Activated T-cell treated with anti-CD3 and anti-CD28 coated beads, Interleukin-2, amount 50 U/mL, for 72 hours (primary cell): ENCODE measurements around the gene EDRF1. TPM values are rescaled to one million over a fixed set of nuclear protein-coding genes. Genes with fewer than 3 reads are reported as not detected.

Source experiments
- ATAC-seq, 2 donors: fragments of 150-1000 bp; cut with Tn5 transposase; replicated peaks in 1 of 2; 2 replicates each; pipeline ENCODE4 v1.10.0; 2021; ENCODE audit warnings: moderate library complexity in 2 of 2, mild to moderate bottlenecking in 1 of 2
- DNase-seq, 2 donors: peaks; one replicate each; pipeline ENCODE4 v3.0.0; 2021 to 2022; ENCODE audit warnings: mixed read lengths in 1 of 2
- H3K27ac Mint-ChIP-seq: one replicate; pipeline ENCODE4 v1.8.0; 2022; ENCODE audit warnings: mild to moderate bottlenecking, moderate library complexity, mixed read lengths
- H3K27me3 Mint-ChIP-seq: one replicate; pipeline ENCODE4 v1.8.0; 2022; ENCODE audit warnings: low read depth, mixed read lengths
- H3K36me3 Mint-ChIP-seq, 2 donors: one replicate each; pipeline ENCODE4 v1.8.0; 2022; ENCODE audit warnings: mixed read lengths in 2 of 2, mild to moderate bottlenecking in 1 of 2; ENCODE audit not compliant: insufficient read depth in 2 of 2
- H3K4me1 Mint-ChIP-seq: one replicate; pipeline ENCODE4 v1.8.0; 2022; ENCODE audit warnings: low read depth, mixed read lengths
- H3K4me3 Mint-ChIP-seq, 2 donors: one replicate each; pipeline ENCODE4 v1.8.0; 2022; ENCODE audit warnings: mild to moderate bottlenecking in 2 of 2, mixed read lengths in 2 of 2, moderate library complexity in 2 of 2
- H3K9me3 Mint-ChIP-seq, 2 donors: one replicate each; pipeline ENCODE4 v1.8.0; 2022; ENCODE audit warnings: mixed read lengths in 2 of 2
- total RNA-seq, 2 donors: library from RNA; stranded (reverse); gene quantifications; one replicate each; pipeline ENCODE4 v1.2.3, GENCODE V29; 2022

The EDRF1 gene
- total RNA-seq, 2 donors from 2014 or later: 25.1 to 26.3 TPM

DNA sequence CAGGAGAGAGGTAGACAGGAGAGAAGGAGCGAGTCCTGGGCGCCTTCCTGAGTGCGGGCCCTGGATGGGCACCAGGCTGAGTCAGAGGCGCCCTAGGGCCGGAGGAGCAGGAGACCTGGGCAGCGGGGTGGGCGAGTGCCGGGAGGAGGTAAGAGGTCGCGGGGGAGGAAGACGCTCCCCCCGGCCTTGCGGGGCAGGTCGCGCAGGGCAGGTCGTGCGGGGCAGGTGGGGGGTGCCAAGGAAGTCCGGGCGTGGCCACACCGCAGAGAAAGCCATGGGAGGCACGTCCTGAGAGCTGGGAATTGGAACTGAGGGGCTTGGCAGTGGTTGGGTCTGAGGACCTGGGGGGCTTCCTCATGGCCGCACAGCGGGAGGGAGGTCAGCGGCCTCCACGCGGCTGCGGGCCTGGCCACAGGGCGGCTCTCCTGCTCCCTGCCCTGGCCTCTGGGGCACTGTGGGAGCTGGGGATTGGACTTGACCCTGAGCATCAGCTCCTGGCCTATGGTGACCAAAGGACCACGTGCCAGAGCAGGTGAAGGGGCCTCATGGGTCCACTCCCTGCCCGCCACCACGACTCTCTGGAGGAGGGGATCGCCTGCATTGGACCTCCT lies 55.2 kb downstream of the EDRF1 start:
- Mint-ChIP-seq H3K4me3 (no peak overlapping the region), H3K36me3 (no peaks in the 10 kb centered on the region), H3K4me1 (no peaks in the 10 kb centered on the region), H3K27ac (no peak overlapping the region), H3K27me3 (peaks cover 15% of the 10 kb centered on the region), H3K9me3 (no peaks in the 10 kb centered on the region)
- DNase-seq: no peak
- peak in 1 of 2 donors; percentile 11 for ATAC-seq

DNA sequence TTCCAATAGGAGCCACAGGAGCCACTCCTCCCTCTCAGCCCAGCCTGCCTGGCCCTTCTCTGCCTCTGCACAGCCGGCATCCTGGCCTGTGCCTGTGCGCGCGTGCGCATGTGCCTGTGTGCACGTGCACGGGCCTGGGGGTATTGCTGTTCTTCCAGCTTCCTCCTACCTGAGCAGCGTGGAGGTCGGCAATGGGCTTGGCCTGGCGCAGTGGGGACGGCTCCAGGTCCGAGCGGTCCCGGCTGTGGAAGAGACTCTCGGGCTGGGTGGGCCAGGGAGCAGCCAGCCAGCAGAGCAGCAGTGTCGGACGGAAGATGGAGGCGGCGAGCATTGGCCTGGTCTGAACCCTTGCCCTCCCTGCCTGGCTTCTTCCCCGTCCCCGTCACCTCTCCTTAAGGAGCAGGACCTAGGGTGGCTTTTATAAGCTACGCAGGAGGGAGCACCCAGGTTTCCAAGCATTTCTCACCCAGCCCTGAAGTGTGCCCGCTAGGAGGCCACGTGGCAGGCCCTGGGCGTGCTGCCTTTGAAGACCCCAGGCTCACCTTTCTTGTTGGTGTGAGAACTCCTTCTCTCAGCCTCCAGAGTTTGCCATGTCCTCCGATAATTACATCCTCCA lies 56.1 kb downstream of the EDRF1 start, which contains the start of gene MMP21:
Gene MMP21 (minus strand): TSS at position 331 of the 616 bp plus-strand sequence. CDS start 0 bp downstream, at position 331.
- Mint-ChIP-seq H3K27ac (no peak within 1 kb of the TSS), H3K4me1 (no peaks in the 10 kb centered on the region), H3K4me3 (no peak within 1 kb of the TSS), H3K9me3 (no peaks in the 10 kb centered on the region), H3K36me3 (no peaks in the 10 kb centered on the region), H3K27me3 (peaks cover 15% of the 10 kb centered on the region)
- ATAC-seq: no peak
- DNase-seq: no peak

DNA sequence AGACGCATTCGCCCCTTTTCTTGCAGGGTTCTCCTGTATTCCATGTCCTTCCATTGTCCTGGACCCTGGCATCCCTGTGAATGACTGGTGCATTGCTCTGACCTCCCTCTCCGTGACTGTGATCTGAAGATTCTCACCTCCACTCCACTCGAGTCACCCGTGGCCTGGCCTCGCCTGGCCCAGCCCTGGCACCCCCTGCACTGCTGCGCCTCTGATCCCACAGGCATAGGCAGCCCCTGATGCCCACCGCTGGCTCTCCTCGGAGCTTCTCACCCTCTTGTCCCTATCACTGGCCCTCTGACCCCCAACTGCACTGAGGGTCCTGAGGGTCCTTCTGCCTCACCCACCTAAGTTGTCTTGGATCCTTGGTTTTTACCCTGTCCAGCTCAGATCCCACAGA lies 58.3 kb downstream of the EDRF1 start:
- H3K4me1 Mint-ChIP-seq: no peaks in the 10 kb centered on the region
- no peaks in the 10 kb centered on the region for H3K9me3 Mint-ChIP-seq
- H3K27me3 Mint-ChIP-seq: peaks cover 15% of the 10 kb centered on the region
- H3K4me3 Mint-ChIP-seq: no peak overlapping the region
- H3K36me3 Mint-ChIP-seq: no peaks in the 10 kb centered on the region
- no peak overlapping the region for H3K27ac Mint-ChIP-seq
- DNase-seq (no peak), ATAC-seq (no peak)

DNA sequence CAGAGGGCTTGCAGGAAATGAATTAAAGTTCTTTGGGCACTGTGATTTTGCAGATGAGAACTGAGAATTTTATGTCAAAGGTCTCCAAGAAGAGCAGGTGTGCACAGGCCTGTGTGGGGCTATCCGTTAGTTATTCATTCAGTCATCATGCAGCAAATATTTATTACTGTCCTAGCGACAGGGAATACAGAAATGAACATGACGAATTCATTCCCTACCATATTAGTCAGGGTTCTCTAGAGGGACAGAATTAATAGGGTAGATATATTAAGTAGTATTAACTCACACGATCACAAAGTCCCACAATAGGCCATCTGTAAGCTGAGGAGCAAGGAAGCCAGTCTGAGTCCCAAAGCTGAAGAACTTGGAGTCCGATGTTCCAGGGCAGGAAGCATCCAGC lies 59.0 kb downstream of the EDRF1 start:
- H3K36me3 Mint-ChIP-seq: no peaks in the 10 kb centered on the region
- no peaks in the 10 kb centered on the region for H3K4me1 Mint-ChIP-seq
- H3K27ac Mint-ChIP-seq: no peak overlapping the region
- DNase-seq: no peak
- no peak overlapping the region for H3K4me3 Mint-ChIP-seq
- H3K9me3 Mint-ChIP-seq: no peaks in the 10 kb centered on the region
- no peak for ATAC-seq
- peaks cover 15% of the 10 kb centered on the region for H3K27me3 Mint-ChIP-seq

DNA sequence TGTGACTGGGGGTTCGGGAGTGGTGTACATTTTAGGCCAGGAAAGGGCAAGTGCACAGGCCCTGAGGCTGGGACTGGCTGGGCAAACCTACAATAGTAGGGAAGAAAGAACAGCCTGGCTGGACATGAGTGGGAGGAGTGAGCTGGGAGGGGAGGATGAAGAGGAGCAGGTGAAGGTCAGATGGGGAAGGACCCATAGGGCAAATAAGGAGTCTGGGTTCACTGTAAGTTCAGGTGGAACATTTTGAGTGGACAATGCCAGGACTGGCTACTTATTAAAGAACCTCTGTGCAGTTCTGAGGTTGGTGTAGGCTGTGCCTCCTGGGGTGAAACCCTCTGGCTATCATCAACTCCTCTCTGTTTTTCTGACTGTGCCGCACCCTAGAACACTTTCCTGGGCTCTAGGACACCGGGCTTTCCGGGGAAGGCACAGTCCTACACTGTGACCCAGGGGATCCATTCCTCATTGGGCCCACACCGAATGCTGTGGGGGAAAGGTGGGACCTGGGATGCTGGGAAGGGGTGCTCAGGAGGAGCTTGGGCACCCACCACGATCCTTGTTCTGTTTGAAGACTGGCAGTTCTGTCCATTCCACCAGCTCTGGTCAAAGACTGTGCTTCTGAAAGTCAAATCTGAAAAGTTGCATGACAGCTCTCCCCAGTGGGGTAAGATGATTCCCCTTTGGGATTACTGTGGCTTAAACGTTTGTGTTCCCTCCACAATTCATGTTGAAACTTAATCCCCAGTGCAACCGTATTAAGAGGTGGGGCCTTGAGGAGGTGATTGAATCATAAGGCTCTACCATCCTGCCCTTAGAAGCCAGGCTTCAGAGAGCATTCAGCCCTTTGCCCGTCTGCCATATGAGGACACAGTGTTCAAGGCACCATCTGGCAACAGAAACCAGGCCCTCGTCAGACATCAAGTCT lies 60.2 kb downstream of the EDRF1 start:
- no peak overlapping the region for H3K27ac Mint-ChIP-seq
- peaks cover 8% of the 10 kb centered on the region for H3K27me3 Mint-ChIP-seq
- H3K4me1 Mint-ChIP-seq: no peaks in the 10 kb centered on the region
- DNase-seq (no peak), ATAC-seq (no peak)
- no peak overlapping the region for H3K4me3 Mint-ChIP-seq
- no peaks in the 10 kb centered on the region for H3K9me3 Mint-ChIP-seq
- no peaks in the 10 kb centered on the region for H3K36me3 Mint-ChIP-seq

DNA sequence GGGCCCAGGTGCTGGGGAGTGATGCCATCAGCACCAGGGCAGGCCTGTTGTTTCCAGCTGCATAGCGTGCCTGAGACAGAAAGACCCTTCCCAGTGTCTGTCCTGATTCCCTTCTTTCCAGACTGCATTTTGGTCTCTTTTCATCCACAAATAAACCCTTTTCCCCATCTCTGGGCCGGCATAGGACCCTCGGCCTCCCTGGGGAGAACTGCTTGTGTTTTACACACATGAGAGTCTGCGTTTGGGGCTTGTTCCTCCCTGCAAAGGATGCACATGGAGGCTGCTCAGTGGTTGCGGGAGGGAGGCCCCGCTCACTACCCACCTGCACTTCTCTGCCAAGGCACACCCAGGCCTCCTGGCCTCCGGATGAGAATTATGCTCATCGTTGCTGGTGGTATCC lies 61.9 kb downstream of the EDRF1 start:
- no peaks in the 10 kb centered on the region for H3K36me3 Mint-ChIP-seq
- H3K27ac Mint-ChIP-seq: no peak overlapping the region
- H3K4me1 Mint-ChIP-seq: no peaks in the 10 kb centered on the region
- DNase-seq (no peak), ATAC-seq (no peak)
- H3K27me3 Mint-ChIP-seq: peaks cover 8% of the 10 kb centered on the region
- H3K9me3 Mint-ChIP-seq: no peaks in the 10 kb centered on the region
- no peak overlapping the region for H3K4me3 Mint-ChIP-seq

DNA sequence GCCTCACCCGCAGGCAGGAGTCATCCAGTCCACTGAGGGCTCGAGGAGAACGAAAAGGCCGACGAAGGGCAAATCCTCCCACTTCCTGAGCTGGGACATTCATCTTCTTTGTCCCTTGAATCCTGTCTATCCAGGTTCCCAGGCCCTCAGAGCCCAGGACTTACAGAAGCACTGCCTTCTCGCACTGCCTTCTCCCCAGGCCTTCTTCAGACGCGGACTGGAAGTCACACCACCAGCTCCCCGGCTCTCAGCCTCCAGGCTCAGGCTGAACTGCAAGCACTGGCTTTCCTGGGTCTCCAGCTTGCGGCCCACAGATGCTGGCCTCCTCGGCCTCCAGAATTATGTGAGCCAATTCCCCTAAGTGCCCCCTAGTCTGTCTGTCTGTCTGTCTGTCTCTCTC lies 62.5 kb downstream of the EDRF1 start:
- no peaks in the 10 kb centered on the region for H3K36me3 Mint-ChIP-seq
- H3K27ac Mint-ChIP-seq: no peak overlapping the region
- ATAC-seq (no peak), DNase-seq (no peak)
- H3K9me3 Mint-ChIP-seq: no peaks in the 10 kb centered on the region
- peaks cover 8% of the 10 kb centered on the region for H3K27me3 Mint-ChIP-seq
- H3K4me3 Mint-ChIP-seq: no peak overlapping the region
- H3K4me1 Mint-ChIP-seq: no peaks in the 10 kb centered on the region

DNA sequence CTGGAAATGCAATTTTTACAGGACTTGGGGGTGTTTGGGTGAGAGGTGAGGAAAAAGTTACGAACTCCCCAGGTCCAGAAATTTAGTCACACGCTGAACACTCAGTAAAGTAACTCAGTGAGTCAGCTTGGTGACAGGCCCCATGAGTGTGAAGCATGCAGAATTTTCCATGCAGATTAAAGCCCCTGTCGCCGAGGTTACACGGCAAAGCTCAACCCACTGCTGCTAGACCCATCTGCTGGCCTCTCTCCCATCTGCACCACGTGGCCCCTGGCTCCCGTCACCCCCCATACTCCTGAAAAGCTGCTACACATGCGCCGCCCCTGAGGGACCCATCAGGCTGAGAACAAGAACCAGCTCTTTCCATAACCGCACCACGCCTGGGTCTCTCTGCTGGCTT lies 63.1 kb downstream of the EDRF1 start:
- H3K27me3 Mint-ChIP-seq: peaks cover 4% of the 10 kb centered on the region
- H3K4me3 Mint-ChIP-seq: no peak overlapping the region
- no peaks in the 10 kb centered on the region for H3K36me3 Mint-ChIP-seq
- no peak for ATAC-seq
- no peaks in the 10 kb centered on the region for H3K9me3 Mint-ChIP-seq
- H3K4me1 Mint-ChIP-seq: no peaks in the 10 kb centered on the region
- no peak for DNase-seq
- no peak overlapping the region for H3K27ac Mint-ChIP-seq

DNA sequence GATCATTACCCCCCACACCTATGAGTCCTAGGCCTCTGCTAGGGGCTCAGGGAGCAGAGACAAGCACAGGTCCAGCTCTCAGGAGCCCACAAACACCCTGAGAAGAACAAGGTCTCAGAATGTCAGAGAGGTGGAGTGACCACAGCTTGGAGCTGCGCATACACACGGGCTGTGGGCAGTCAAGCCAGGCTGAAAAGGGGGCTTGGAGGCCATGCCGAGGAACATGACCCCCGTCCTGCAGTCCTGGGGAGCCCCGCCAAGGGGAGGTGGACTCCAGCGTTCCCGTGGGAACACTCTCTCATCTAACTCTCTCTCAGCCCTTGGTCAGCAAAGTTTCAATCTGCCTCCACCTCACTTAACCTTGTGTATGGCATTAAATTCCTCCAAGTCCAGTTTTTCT lies 63.9 kb downstream of the EDRF1 start:
- Mint-ChIP-seq H3K27me3 (no peaks in the 10 kb centered on the region), H3K27ac (no peak overlapping the region), H3K9me3 (no peaks in the 10 kb centered on the region), H3K4me1 (peaks cover 1% of the 10 kb centered on the region), H3K36me3 (no peaks in the 10 kb centered on the region), H3K4me3 (no peak overlapping the region)
- DNase-seq (no peak), ATAC-seq (no peak)

DNA sequence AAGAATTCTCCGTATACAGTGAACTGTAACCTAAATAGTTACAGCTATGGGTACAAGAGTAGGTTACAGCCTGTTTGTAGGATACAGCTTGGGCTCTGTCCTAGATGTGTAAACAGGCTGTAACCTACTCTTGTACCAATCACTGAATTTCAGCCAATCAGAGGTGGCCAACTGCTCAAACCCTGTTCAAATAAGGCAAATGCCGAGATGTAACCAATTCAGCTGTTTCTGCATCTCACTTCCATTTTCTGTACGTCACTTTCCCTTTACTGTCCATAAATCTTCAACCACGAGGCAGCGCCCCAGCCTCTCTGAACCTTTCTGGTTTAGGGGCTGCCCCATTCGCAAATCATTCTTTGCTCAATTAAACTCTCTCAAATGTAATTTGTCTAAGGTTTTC lies 64.4 kb downstream of the EDRF1 start:
- ATAC-seq (no peak), DNase-seq (no peak)
- Mint-ChIP-seq H3K9me3 (no peaks in the 10 kb centered on the region), H3K4me3 (no peak overlapping the region), H3K27ac (no peak overlapping the region), H3K36me3 (no peaks in the 10 kb centered on the region), H3K27me3 (no peaks in the 10 kb centered on the region), H3K4me1 (peaks cover 6% of the 10 kb centered on the region)

DNA sequence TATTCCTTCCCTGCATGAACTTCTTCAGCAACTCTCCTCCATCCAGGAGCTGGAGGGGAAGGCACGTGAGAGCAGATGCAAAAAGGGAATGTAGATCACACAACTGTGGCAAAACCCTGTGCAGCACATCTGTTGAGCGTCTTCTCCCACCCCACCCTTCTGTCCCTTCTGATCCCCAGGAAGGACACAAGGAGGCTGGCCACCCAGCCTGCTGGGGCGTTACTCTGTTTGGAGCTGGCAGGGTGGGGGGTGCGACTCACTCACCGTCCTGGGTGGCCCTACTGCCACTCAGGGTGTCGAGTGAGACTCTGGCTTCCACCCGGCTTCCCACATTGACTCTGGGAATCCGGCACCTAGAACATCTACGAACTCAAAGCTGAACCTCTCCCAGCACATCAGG lies 66.3 kb downstream of the EDRF1 start:
- no peak for ATAC-seq
- DNase-seq: no peak
- no peak overlapping the region for H3K4me3 Mint-ChIP-seq
- H3K27ac Mint-ChIP-seq: no peak overlapping the region
- no peaks in the 10 kb centered on the region for H3K9me3 Mint-ChIP-seq
- peaks cover 6% of the 10 kb centered on the region for H3K4me1 Mint-ChIP-seq
- H3K27me3 Mint-ChIP-seq: no peaks in the 10 kb centered on the region
- no peaks in the 10 kb centered on the region for H3K36me3 Mint-ChIP-seq

DNA sequence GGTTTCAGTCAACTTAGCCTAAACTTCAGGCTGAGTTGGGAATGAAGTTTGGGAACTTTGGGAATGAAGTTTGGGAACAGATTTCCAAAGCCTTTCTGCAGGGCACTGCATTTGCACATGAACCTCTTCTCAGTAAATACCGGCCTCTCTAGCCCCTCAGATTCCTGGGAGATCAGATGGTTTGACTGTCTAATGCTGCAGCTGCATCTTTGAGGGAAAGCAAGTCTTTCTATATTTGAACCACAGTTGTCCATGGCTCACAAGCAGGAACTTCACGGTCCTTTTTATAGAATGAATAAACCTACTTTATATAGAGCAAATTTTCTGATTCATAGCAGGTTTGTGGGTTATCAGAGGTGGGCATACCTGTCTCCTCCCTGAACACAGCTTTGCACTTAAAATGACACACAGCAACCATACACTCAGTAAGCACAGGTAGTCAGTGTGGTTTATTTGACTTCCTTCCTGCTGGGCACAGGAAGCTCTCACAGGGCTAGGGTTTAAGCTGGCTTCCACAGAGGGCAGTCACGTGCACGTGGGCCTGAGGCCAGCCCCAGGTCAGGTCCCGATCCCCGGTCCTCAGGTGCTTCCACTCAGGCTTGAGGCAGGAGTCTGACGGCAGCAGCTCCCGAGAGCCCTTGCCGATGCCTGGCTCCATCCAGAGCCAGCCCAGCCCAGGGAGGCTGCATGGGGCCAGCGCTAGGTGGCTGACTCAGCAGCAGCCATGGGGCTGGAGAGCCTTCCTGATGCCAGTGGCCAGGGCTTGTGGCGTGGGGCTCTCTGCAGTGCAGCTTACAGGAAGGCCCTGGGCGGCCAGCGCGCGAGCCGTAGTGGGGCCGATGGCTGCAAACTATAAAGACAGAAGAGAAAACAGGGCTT lies 68.9 kb downstream of the EDRF1 start:
- no peaks in the 10 kb centered on the region for H3K36me3 Mint-ChIP-seq
- H3K27me3 Mint-ChIP-seq: no peaks in the 10 kb centered on the region
- no peaks in the 10 kb centered on the region for H3K9me3 Mint-ChIP-seq
- H3K4me1 Mint-ChIP-seq: peaks cover 6% of the 10 kb centered on the region
- no peak overlapping the region for H3K4me3 Mint-ChIP-seq
- peak; percentile 45 to 67 for ATAC-seq
- no peak for DNase-seq
- H3K27ac Mint-ChIP-seq: peak overlapping the region; percentile 60
